ENCODE measurements around the gene VEZF1.

DNA sequence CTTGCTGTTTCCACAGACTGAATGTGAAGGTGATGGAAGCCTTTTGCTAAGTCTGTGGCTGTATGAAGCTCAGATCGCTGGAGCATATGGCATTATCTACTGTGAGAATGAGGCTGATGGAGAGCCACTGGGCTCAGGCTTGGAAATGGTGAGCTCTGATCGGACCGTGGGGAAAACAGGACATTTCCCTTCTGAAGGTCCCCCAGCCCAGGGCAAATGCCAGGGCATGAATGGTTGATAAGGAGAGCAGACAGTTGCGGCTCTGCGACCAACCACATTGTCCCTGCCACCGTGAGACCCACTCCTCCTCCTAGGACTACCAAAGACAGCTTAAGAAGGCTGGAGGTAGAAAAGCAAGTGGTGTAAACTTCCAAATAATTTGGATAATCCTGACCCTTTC, 28.1 kb downstream of the VEZF1 start:
- TF ChIP-seq CTCF (IDR thresholded peaks at IDR 0.05; ENCODE audit: poor library complexity) (no peak), EZH2 (IDR thresholded peaks at IDR 0.05; ENCODE audit: borderline replicate concordance) (no peak), EZH2phosphoT487 (IDR thresholded peaks at IDR 0.05; ENCODE audit: low read depth, severe bottlenecking, unreplicated experiment) (no peak)
